IPS-20b (cell line): Measurements from ENCODE around the gene SNN.

ENCODE experiments used
- H3K27ac ChIP-seq: one replicate; pipeline ENCODE4 v1.5.1; 2013; ENCODE audit warnings: low read length
- H3K27me3 ChIP-seq: 2 replicates; pipeline ENCODE4 v1.6.1; 2013; ENCODE audit warnings: mild to moderate bottlenecking, low read length, inconsistent platforms; ENCODE audit not compliant: insufficient read depth
- H3K36me3 ChIP-seq: 2 replicates; pipeline ENCODE4 v1.6.1; 2013; ENCODE audit warnings: low read depth, mild to moderate bottlenecking, inconsistent platforms, low read length, moderate library complexity; ENCODE audit not compliant: insufficient read depth
- H3K4me1 ChIP-seq: 2 replicates; pipeline ENCODE4 v1.6.1; 2013; ENCODE audit warnings: mild to moderate bottlenecking, control low read depth, inconsistent platforms, low read length, moderate library complexity; ENCODE audit not compliant: insufficient read depth
- H3K4me3 ChIP-seq: 2 replicates; pipeline ENCODE4 v1.5.1; 2013; ENCODE audit warnings: mild to moderate bottlenecking, low read length, inconsistent platforms
- H3K9ac ChIP-seq: 2 replicates; pipeline ENCODE4 v1.6.1; 2013; ENCODE audit warnings: low read depth, mild to moderate bottlenecking, inconsistent platforms, low read length, moderate library complexity
- H3K9me3 ChIP-seq: 2 replicates; pipeline ENCODE4 v1.6.1; 2013; ENCODE audit warnings: mild to moderate bottlenecking, low read depth, low read length, inconsistent platforms; ENCODE audit not compliant: insufficient read depth

SNN gene

GRCh38 chr16:11719762-11720161, 51.5 kb downstream of the SNN start:
- Histone ChIP-seq H3K27me3 (no peaks in the 10 kb centered on the region), H3K36me3 (peaks cover 20% of the 10 kb centered on the region), H3K4me1 (no peaks in the 10 kb centered on the region), H3K9ac (no peak overlapping the region), H3K27ac (no peak overlapping the region), H3K4me3 (no peak overlapping the region), H3K9me3 (no peaks in the 10 kb centered on the region)

- Histone ChIP-seq H3K9ac (no peak overlapping the region), H3K36me3 (peaks cover 26% of the 10 kb centered on the region), H3K27ac (no peak overlapping the region), H3K27me3 (no peaks in the 10 kb centered on the region), H3K4me1 (no peaks in the 10 kb centered on the region), H3K9me3 (no peaks in the 10 kb centered on the region), H3K4me3 (no peak overlapping the region)
These were observed 53.7 kb downstream of the SNN start for GRCh38 chr16:11721781-11722467.

GRCh38 chr16:11722468-11722808, 54.2 kb downstream of the SNN start:
- Histone ChIP-seq H3K9ac (no peak overlapping the region), H3K27me3 (no peaks in the 10 kb centered on the region), H3K4me1 (no peaks in the 10 kb centered on the region), H3K9me3 (no peaks in the 10 kb centered on the region), H3K27ac (no peak overlapping the region), H3K36me3 (peaks cover 26% of the 10 kb centered on the region), H3K4me3 (no peak overlapping the region)

- Histone ChIP-seq H3K9ac (no peak overlapping the region), H3K4me1 (no peaks in the 10 kb centered on the region)
These were observed 57.2 kb downstream of the SNN start for GRCh38 chr16:11725457-11725856.

GRCh38 chr16:11726008-11726407, 57.8 kb downstream of the SNN start:
- H3K27ac ChIP-seq: no peak overlapping the region
- no peak overlapping the region for H3K9ac ChIP-seq
- H3K4me1 ChIP-seq: no peaks in the 10 kb centered on the region

More at GRCh38 chr16:11725457-11725856, 57.2 kb downstream of the SNN start:
- no peak overlapping the region for H3K27ac ChIP-seq
- H3K4me3 ChIP-seq: no peak overlapping the region
- no peaks in the 10 kb centered on the region for H3K27me3 ChIP-seq
- H3K9me3 ChIP-seq: no peaks in the 10 kb centered on the region
- peaks cover 44% of the 10 kb centered on the region for H3K36me3 ChIP-seq

GRCh38 chr16:11727796-11728543, 59.7 kb downstream of the SNN start:
- H3K36me3 ChIP-seq: peaks cover 53% of the 10 kb centered on the region
- H3K4me3 ChIP-seq: no peak overlapping the region
- no peak overlapping the region for H3K27ac ChIP-seq
- H3K9me3 ChIP-seq: no peaks in the 10 kb centered on the region
- H3K9ac ChIP-seq: no peak overlapping the region
- no peaks in the 10 kb centered on the region for H3K4me1 ChIP-seq
- no peaks in the 10 kb centered on the region for H3K27me3 ChIP-seq

More at GRCh38 chr16:11726008-11726407, 57.8 kb downstream of the SNN start:
- Histone ChIP-seq H3K9me3 (no peaks in the 10 kb centered on the region), H3K36me3 (peaks cover 43% of the 10 kb centered on the region), H3K4me3 (no peak overlapping the region), H3K27me3 (no peaks in the 10 kb centered on the region)
